HCT116 (cell line): ENCODE measurements around the gene TRPM4.

Experiments used
- ATF3 ChIP-seq: IDR thresholded peaks from 2 replicates; pipeline ENCODE4 v1.6.1; 2012
- CBX3 ChIP-seq: IDR thresholded peaks from 2 replicates; pipeline ENCODE4 v1.6.1; 2012; ENCODE audit warnings: low read depth
- CTCF ChIP-seq, 3 experiments: fragments of 200-600 bp in 1 of 3; sonication (generic) in 1 of 3; IDR thresholded peaks in 2 of 3; conservative IDR thresholded peaks in 1 of 3; 2 replicates each; pipeline ENCODE4 v1.5.1; 2012 to 2017; ENCODE audit warnings: low read depth in 2 of 3, low read length in 2 of 3, antibody characterized with exemption in 1 of 3, borderline replicate concordance in 1 of 3, control low read depth in 1 of 3, mild to moderate bottlenecking in 1 of 3, mixed read lengths in 1 of 3, mixed run types in 1 of 3, moderate library complexity in 1 of 3; ENCODE audit not compliant: insufficient read depth in 1 of 3
- ELF1 ChIP-seq: IDR thresholded peaks from 2 replicates; pipeline ENCODE4 v1.6.1; 2012; ENCODE audit warnings: low read depth, borderline replicate concordance
- EZH2 ChIP-seq: fragments of 200-600 bp; sonication (generic); IDR thresholded peaks from 2 replicates; pipeline ENCODE4 v1.6.1; 2017; ENCODE audit warnings: antibody characterized with exemption, mixed run types
- FOSL1 ChIP-seq: IDR thresholded peaks from 2 replicates; pipeline ENCODE4 v1.6.1; 2012; ENCODE audit warnings: low read depth
- MAX ChIP-seq: IDR thresholded peaks from 2 replicates; pipeline ENCODE4 v1.6.1; 2012
- POLR2A ChIP-seq: IDR thresholded peaks from 2 replicates; pipeline ENCODE4 v1.7.0; 2011; ENCODE audit warnings: borderline replicate concordance; ENCODE audit not compliant: insufficient read depth, insufficient read length; ENCODE audit errors: extremely low read depth
- POLR2AphosphoS5 ChIP-seq: IDR thresholded peaks from 2 replicates; pipeline ENCODE4 v1.6.1; 2011; ENCODE audit warnings: mild to moderate bottlenecking, low read depth, low read length, moderate library complexity
- RAD21 ChIP-seq: IDR thresholded peaks from 2 replicates; pipeline ENCODE4 v1.6.1; 2012; ENCODE audit warnings: low read depth, mild to moderate bottlenecking
- SIN3A ChIP-seq: IDR thresholded peaks from 2 replicates; pipeline ENCODE4 v1.6.1; 2012; ENCODE audit warnings: low read depth
- SP1 ChIP-seq: IDR thresholded peaks from 2 replicates; pipeline ENCODE4 v1.6.1; 2012; ENCODE audit warnings: low read depth
- SRF ChIP-seq: IDR thresholded peaks from 2 replicates; pipeline ENCODE4 v1.6.1; 2012; ENCODE audit warnings: low read depth
- ZNF274 ChIP-seq: fragments of 200-500 bp; sonication (Bioruptor generic); IDR thresholded peaks from 2 replicates; pipeline ENCODE4 v1.6.1; 2014; ENCODE audit warnings: mild to moderate bottlenecking, low read depth, low read length, inconsistent platforms

GRCh38 chr19:49160450-49161189, 3.0 kb downstream of the TRPM4 start:
- no peak for TF ChIP-seq EZH2
- no peak for TF ChIP-seq SIN3A
- no peak for TF ChIP-seq CTCF (IDR thresholded peaks at IDR 0.05 in 2 of 3, conservative IDR thresholded peaks at IDR 0.05 in 1 of 3; ENCODE audit: borderline replicate concordance in 1 of 3, insufficient read depth in 1 of 3, low read depth in 2 of 3, low read length in 2 of 3)
- no peak for TF ChIP-seq ELF1
- no peak for TF ChIP-seq POLR2AphosphoS5
- no peak for TF ChIP-seq ZNF274
- no peak for TF ChIP-seq POLR2A
- TF ChIP-seq SP1 = no peak
- no peak for TF ChIP-seq RAD21
- no peak for TF ChIP-seq SRF
- no peak for TF ChIP-seq FOSL1
- TF ChIP-seq ATF3 = no peak
- TF ChIP-seq CBX3 = no peak
- no peak for TF ChIP-seq MAX
